ENCODE measurements around the gene POLR3F.

Gene POLR3F

GRCh38 chr20:18430172-18430826 lies 36.9 kb upstream of the POLR3F start (continued):
- TF ChIP-seq ZBTB20 (tag by site-specific recombination; IDR thresholded peaks at IDR 0.05) (no peak), ZNF366 (tag by site-specific recombination; conservative IDR thresholded peaks at IDR 0.05) (peak; percentile 45; the same call in 1 of the 2 replicates), ZBTB1 (tag by site-specific recombination; IDR thresholded peaks at IDR 0.05) (no peak), TCF7L2 (IDR thresholded peaks at IDR 0.05; ENCODE audit: borderline replicate concordance, low read depth, low read length) (no peak), ZBTB7A (tag by site-specific recombination; IDR thresholded peaks at IDR 0.05; ENCODE audit: low read depth) (no peak), ZNF449 (tag by site-specific recombination; IDR thresholded peaks at IDR 0.05) (no peak), PRDM4 (tag by site-specific recombination; IDR thresholded peaks at IDR 0.05) (peak; percentile 84), INSM2 (tag by site-specific recombination; IDR thresholded peaks at IDR 0.05) (no peak), ZNF266 (tag by site-specific recombination; IDR thresholded peaks at IDR 0.05; ENCODE audit: low read depth) (no peak), ZNF560 (tag by site-specific recombination; IDR thresholded peaks at IDR 0.05; ENCODE audit: borderline replicate concordance) (no peak), OSR2 (tag by site-specific recombination; IDR thresholded peaks at IDR 0.05) (peak; percentile 99), PRDM6 (tag by site-specific recombination; IDR thresholded peaks at IDR 0.05) (peak; percentile 99), ZFHX2 (tag by site-specific recombination; conservative IDR thresholded peaks at IDR 0.05) (peak; percentile 67), ZNF596 (tag by site-specific recombination; IDR thresholded peaks at IDR 0.05) (0 out of 2 replicates have a peak, but pooled peaks have one; percentile 33), ZNF280D (tag by site-specific recombination; IDR thresholded peaks at IDR 0.05) (no peak), ZNF558 (tag by site-specific recombination; IDR thresholded peaks at IDR 0.05) (no peak), ZNF10 (tag by site-specific recombination; IDR thresholded peaks at IDR 0.05) (no peak), ZNF350 (tag by site-specific recombination; IDR thresholded peaks at IDR 0.05) (no peak), ZNF18 (tag by site-specific recombination; IDR thresholded peaks at IDR 0.05) (peak; percentile 83), HIC1 (tag by site-specific recombination; IDR thresholded peaks at IDR 0.05) (no peak), KLF8 (tag by site-specific recombination; IDR thresholded peaks at IDR 0.05) (peak; percentile 42; the same call in 1 of the 2 replicates), SALL2 (tag by site-specific recombination; IDR thresholded peaks at IDR 0.05; ENCODE audit: borderline replicate concordance) (no peak)
